Gastroesophageal sphincter (tissue), 3 donors: ENCODE results near the gene CPVL.

Source experiments
- CTCF ChIP-seq, 4 experiments: fragments of 200-600 bp in 2 of 4; fragments of 450-650 bp in 2 of 4; sonication (generic) in 1 of 4; IDR thresholded peaks; one replicate each; pipeline ENCODE4 v1.5.1; 2017 to 2019; ENCODE audit warnings: antibody characterized with exemption in 4 of 4, mild to moderate bottlenecking in 2 of 4, moderate library complexity in 2 of 4
- EP300 ChIP-seq: sonication (generic); formaldehyde crosslinking; IDR thresholded peaks from one replicate; pipeline ENCODE4 v1.6.1; 2017; ENCODE audit warnings: antibody characterized with exemption, mild to moderate bottlenecking
- POLR2A ChIP-seq, 2 donors: fragments of 450-650 bp; IDR thresholded peaks; one replicate each; pipeline ENCODE4 v1.6.1; 2017; ENCODE audit warnings: antibody characterized with exemption in 2 of 2, mild to moderate bottlenecking in 2 of 2, moderate library complexity in 1 of 2

GRCh38 chr7:29115753-29116152 is 30.6 kb downstream of the CPVL start:
- TF ChIP-seq CTCF (IDR thresholded peaks at IDR 0.05) = no peak
- TF ChIP-seq POLR2A (IDR thresholded peaks at IDR 0.05) = no peak
- TF ChIP-seq EP300 = no peak
